Mucosa of rectum (tissue), 2 donors: Measurements from ENCODE around the gene ROBO2.

Experiments
- H3K27ac ChIP-seq, 2 donors: one replicate each; pipeline ENCODE4 v1.7.0; 2013; ENCODE audit warnings: inconsistent platforms in 2 of 2, low read depth in 2 of 2, low read length in 2 of 2
- H3K27me3 ChIP-seq, 2 donors: one replicate each; pipeline ENCODE4 v1.7.0; 2013; ENCODE audit warnings: low read length in 2 of 2; ENCODE audit not compliant: control insufficient read depth in 2 of 2, insufficient read depth in 2 of 2
- H3K36me3 ChIP-seq, 2 donors: one replicate each; pipeline ENCODE4 v1.7.0; 2013; ENCODE audit warnings: low read length in 2 of 2; ENCODE audit not compliant: control insufficient read depth in 2 of 2, insufficient read depth in 2 of 2
- H3K4me1 ChIP-seq, 2 donors: one replicate each; pipeline ENCODE4 v1.7.0; 2013; ENCODE audit warnings: low read length in 2 of 2, mild to moderate bottlenecking in 1 of 2; ENCODE audit not compliant: control insufficient read depth in 2 of 2, insufficient read depth in 2 of 2
- H3K4me3 ChIP-seq, 2 donors: one replicate each; pipeline ENCODE4 v1.7.0; 2013; ENCODE audit warnings: low read length in 2 of 2
- H3K9ac ChIP-seq, 2 donors: one replicate each; pipeline ENCODE4 v1.7.0; 2013; ENCODE audit warnings: low read length in 2 of 2, low read depth in 1 of 2, mild to moderate bottlenecking in 1 of 2
- H3K9me3 ChIP-seq, 2 donors: one replicate each; pipeline ENCODE4 v1.7.0; 2013; ENCODE audit warnings: low read length in 2 of 2; ENCODE audit not compliant: control insufficient read depth in 2 of 2
- donor health status: healthy.
- donor health status: Normal muscosa, but diverticular disease.

ROBO2 gene

DNA sequence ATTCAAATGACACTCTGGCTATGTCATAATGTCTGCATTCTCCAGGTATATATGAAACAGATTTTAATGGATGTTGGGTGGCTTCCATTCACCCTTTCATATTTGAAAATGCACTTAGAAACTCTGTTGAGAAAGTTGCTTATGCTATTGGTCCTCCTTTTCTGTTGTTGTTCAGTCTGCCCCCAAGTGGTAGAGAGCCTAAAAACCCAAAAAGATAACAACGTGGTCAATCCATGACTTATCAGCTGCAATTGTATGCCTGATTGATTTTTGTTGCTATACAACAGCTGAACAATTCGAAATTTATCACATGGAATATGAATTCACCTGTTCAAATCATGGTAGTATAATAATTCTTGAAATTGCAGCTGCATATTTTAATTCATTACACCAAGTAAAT, 279.8 kb downstream of the ROBO2 start:
- Histone ChIP-seq H3K4me3 (no peak overlapping the region), H3K9ac (no peak overlapping the region), H3K36me3 (no peaks in the 10 kb centered on the region), H3K27me3 (no peaks in the 10 kb centered on the region), H3K27ac (no peak overlapping the region), H3K9me3 (no peaks in the 10 kb centered on the region), H3K4me1 (no peaks in the 10 kb centered on the region)

DNA sequence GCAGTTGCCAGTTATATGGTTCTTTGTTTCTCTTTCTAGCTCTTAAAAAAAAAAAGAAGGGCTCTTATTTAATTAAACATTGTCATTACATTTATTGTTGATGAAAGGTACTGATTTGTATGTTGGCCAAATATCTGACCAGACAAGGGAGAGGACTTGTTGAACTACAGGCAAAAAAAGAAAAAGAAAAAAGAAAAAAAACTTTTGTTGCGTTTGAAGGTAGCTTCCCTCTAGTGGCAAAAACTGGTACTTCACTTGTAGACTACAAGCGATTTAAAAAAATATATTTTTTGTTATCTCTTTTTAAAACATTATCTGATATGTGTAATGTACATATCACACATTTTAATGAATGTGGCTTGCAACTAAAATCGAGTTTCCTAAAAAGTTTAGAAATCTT, 280.6 kb downstream of the ROBO2 start:
- Histone ChIP-seq H3K9me3 (no peaks in the 10 kb centered on the region), H3K4me1 (no peaks in the 10 kb centered on the region), H3K27me3 (no peaks in the 10 kb centered on the region), H3K9ac (no peak overlapping the region), H3K27ac (no peak overlapping the region), H3K36me3 (no peaks in the 10 kb centered on the region), H3K4me3 (no peak overlapping the region)

GRCh38 chr3:77321646-77322045, 281.7 kb downstream of the ROBO2 start:
- Histone ChIP-seq H3K36me3 (no peaks in the 10 kb centered on the region), H3K27ac (no peak overlapping the region), H3K4me3 (no peak overlapping the region), H3K27me3 (no peaks in the 10 kb centered on the region), H3K4me1 (no peaks in the 10 kb centered on the region), H3K9ac (no peak overlapping the region), H3K9me3 (no peaks in the 10 kb centered on the region)

GRCh38 chr3:77323626-77324025, 283.7 kb downstream of the ROBO2 start:
- Histone ChIP-seq H3K9me3 (no peaks in the 10 kb centered on the region), H3K4me3 (no peak overlapping the region), H3K9ac (no peak overlapping the region), H3K27me3 (no peaks in the 10 kb centered on the region), H3K27ac (no peak overlapping the region), H3K4me1 (no peaks in the 10 kb centered on the region), H3K36me3 (no peaks in the 10 kb centered on the region)

DNA sequence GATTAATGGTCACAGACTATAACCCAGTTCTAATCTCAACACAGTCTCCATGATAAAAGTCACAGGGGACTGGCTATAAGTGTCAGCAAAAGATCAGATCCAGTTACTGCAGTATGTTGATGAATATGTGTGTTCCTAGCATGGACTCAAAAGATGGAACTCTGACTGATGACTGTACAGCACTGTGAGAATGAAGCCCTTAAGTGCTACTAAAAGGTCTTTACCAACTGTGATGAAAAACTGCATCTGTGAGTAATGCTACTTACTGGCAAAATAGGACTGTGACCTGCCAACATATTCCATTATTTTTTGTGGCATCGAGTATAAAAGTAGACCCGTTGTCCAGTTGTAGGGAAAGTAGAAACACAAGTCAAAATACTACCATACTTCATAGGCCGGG, 284.2 kb downstream of the ROBO2 start:
- H3K9ac ChIP-seq: no peak overlapping the region
- no peak overlapping the region for H3K4me3 ChIP-seq
- no peak overlapping the region for H3K27ac ChIP-seq
- H3K27me3 ChIP-seq: no peaks in the 10 kb centered on the region
- H3K36me3 ChIP-seq: no peaks in the 10 kb centered on the region
- no peaks in the 10 kb centered on the region for H3K9me3 ChIP-seq
- H3K4me1 ChIP-seq: no peaks in the 10 kb centered on the region

GRCh38 chr3:77325280-77325679, 285.4 kb downstream of the ROBO2 start:
- H3K4me3 ChIP-seq: no peak overlapping the region
- H3K36me3 ChIP-seq: no peaks in the 10 kb centered on the region
- no peaks in the 10 kb centered on the region for H3K27me3 ChIP-seq
- H3K4me1 ChIP-seq: no peaks in the 10 kb centered on the region
- H3K9me3 ChIP-seq: no peaks in the 10 kb centered on the region
- H3K27ac ChIP-seq: no peak overlapping the region
- no peak overlapping the region for H3K9ac ChIP-seq

- H3K9me3 ChIP-seq: no peaks in the 10 kb centered on the region
- H3K36me3 ChIP-seq: no peaks in the 10 kb centered on the region
- H3K27ac ChIP-seq: no peak overlapping the region
- H3K4me1 ChIP-seq: no peaks in the 10 kb centered on the region
- H3K9ac ChIP-seq: no peak overlapping the region
- no peak overlapping the region for H3K4me3 ChIP-seq
- H3K27me3 ChIP-seq: no peaks in the 10 kb centered on the region
Observed at GRCh38 chr3:77325702-77326101, 285.8 kb downstream of the ROBO2 start.

DNA sequence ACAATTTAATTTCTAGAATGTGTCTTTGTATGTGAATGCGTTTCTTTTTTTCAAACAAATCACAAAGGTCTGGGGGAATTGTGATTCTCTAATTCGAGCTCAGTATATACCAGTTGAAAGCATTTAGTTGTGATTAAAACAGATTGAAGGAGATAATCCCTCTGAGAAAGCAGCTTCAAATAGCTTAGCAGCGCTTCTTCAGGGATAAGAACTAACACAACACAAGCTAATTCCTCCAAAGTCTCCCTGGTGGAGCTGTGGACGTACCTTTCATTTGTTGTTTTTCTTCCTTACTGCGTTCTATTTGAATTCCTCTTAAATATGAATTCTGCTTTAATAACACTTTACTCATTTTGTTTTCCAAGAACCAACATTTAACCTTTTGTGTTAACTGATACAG, 286.7 kb downstream of the ROBO2 start:
- Histone ChIP-seq H3K9ac (no peak overlapping the region), H3K36me3 (no peaks in the 10 kb centered on the region), H3K4me3 (no peak overlapping the region), H3K27me3 (no peaks in the 10 kb centered on the region), H3K4me1 (no peaks in the 10 kb centered on the region), H3K9me3 (no peaks in the 10 kb centered on the region), H3K27ac (no peak overlapping the region)

GRCh38 chr3:77328690-77329089, 288.8 kb downstream of the ROBO2 start:
- Histone ChIP-seq H3K36me3 (no peaks in the 10 kb centered on the region), H3K27me3 (no peaks in the 10 kb centered on the region), H3K4me1 (no peaks in the 10 kb centered on the region), H3K9ac (no peak overlapping the region), H3K9me3 (no peaks in the 10 kb centered on the region), H3K27ac (no peak overlapping the region), H3K4me3 (no peak overlapping the region)

DNA sequence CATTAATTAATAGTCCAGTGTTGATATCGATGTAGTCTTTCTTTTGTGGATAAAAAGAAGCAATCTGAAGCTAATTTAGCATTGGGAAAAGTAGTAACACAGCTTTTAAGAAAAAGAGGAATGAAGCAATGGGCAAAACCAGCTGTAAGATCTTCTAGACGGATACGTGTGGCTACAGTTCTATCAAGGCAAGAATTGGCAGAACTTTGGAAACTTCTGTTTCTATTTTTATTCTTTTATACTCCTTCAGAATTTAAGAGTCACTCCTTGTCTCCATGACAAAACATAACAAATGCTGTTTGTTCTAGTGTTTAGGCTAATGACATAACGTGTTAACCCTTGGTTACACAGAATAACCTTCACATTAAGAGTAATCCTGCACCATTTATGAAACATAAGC, 289.2 kb downstream of the ROBO2 start:
- no peak overlapping the region for H3K9ac ChIP-seq
- no peaks in the 10 kb centered on the region for H3K36me3 ChIP-seq
- H3K27ac ChIP-seq: no peak overlapping the region
- no peaks in the 10 kb centered on the region for H3K9me3 ChIP-seq
- no peaks in the 10 kb centered on the region for H3K4me1 ChIP-seq
- no peak overlapping the region for H3K4me3 ChIP-seq
- no peaks in the 10 kb centered on the region for H3K27me3 ChIP-seq

- H3K27ac ChIP-seq: no peak overlapping the region
- no peaks in the 10 kb centered on the region for H3K27me3 ChIP-seq
- H3K4me1 ChIP-seq: no peaks in the 10 kb centered on the region
- H3K9ac ChIP-seq: no peak overlapping the region
- H3K4me3 ChIP-seq: no peak overlapping the region
- no peaks in the 10 kb centered on the region for H3K36me3 ChIP-seq
- H3K9me3 ChIP-seq: no peaks in the 10 kb centered on the region
Observed at GRCh38 chr3:77338195-77338594, 298.3 kb downstream of the ROBO2 start.
